Subcutaneous abdominal adipose tissue (tissue), 5 donors: ENCODE data around the gene DEPDC4.
"Not testable (repeated sequence)": the region's sequence is repeated elsewhere in the genome, so short reads cannot be mapped to it uniquely, and the experiment has no call there.

Source experiments
- H3K27ac ChIP-seq: one replicate; pipeline ENCODE4 v1.7.0; 2013; ENCODE audit warnings: low read depth, mild to moderate bottlenecking, inconsistent platforms, low read length, moderate library complexity
- H3K27me3 ChIP-seq, 5 donors: one replicate each; pipeline ENCODE4 v1.7.0; 2013; ENCODE audit warnings: low read length in 5 of 5, inconsistent platforms in 1 of 5; ENCODE audit not compliant: control insufficient read depth in 5 of 5, insufficient read depth in 4 of 5
- H3K36me3 ChIP-seq, 5 donors: one replicate each; pipeline ENCODE4 v1.7.0; 2013; ENCODE audit warnings: low read length in 5 of 5; ENCODE audit not compliant: control insufficient read depth in 5 of 5, insufficient read depth in 5 of 5
- H3K4me1 ChIP-seq, 5 donors: one replicate each; pipeline ENCODE4 v1.7.0; 2013; ENCODE audit warnings: low read length in 5 of 5, mild to moderate bottlenecking in 3 of 5, moderate library complexity in 1 of 5; ENCODE audit not compliant: control insufficient read depth in 5 of 5, insufficient read depth in 5 of 5
- H3K4me3 ChIP-seq, 5 donors: one replicate each; pipeline ENCODE4 v1.7.0; 2013; ENCODE audit warnings: low read length in 5 of 5, low read depth in 1 of 5
- H3K9ac ChIP-seq, 5 donors: one replicate each; pipeline ENCODE4 v1.7.0; 2013; ENCODE audit warnings: low read length in 5 of 5, mild to moderate bottlenecking in 4 of 5, moderate library complexity in 3 of 5
- H3K9me3 ChIP-seq, 5 donors: one replicate each; pipeline ENCODE4 v1.7.0; 2013; ENCODE audit warnings: low read length in 5 of 5; ENCODE audit not compliant: control insufficient read depth in 5 of 5
- donor health status: healthy.
- donor health status: healthy.
- donor health status: healthy.
- donor health status: healthy.
- donor health status: healthy.

DEPDC4 gene

GRCh38 chr12:100266835-100267602 lies at the start of gene DEPDC4, which contains the start of gene SCYL2:
Gene DEPDC4 (minus strand): TSS chr12:100267079. CDS start chr12:100267076, 3 bp downstream.
Gene SCYL2 (plus strand): TSS chr12:100267177. CDS start chr12:100282971, 15,794 bp downstream.
- peak within 1 kb of the TSS; percentile 88 to 97 (median 92) for H3K4me3 ChIP-seq
- no peaks in the 10 kb centered on the region for H3K27me3 ChIP-seq
- H3K9ac ChIP-seq = peak within 1 kb of the TSS; percentile 92 to 99 (median 98)
- no peaks in the 10 kb centered on the region for H3K9me3 ChIP-seq
- H3K27ac ChIP-seq = peak within 1 kb of the TSS; percentile 96
- H3K4me1 ChIP-seq = peaks cover 8 to 30% (median 26%) of the 10 kb centered on the region in 5 donors
- no peaks in the 10 kb centered on the region for H3K36me3 ChIP-seq

DNA sequence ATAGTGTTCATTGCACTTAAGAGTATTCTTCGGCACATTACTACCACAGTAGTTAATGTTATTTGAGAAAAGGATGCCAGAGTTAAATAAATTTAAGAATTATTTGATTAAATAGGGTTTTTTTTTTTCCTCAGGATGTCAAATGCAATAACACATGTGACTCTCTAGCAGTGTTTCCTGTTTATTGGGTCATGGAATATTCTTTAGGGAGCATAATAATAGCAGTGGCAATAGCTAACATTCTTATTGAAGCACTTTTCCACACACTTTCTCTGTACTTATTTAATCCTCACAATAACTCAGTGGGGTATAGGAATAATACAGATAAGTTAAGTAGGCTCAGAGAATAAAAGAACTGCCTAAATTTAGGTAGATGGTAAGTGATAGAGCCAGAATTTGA lies 44.4 kb upstream of the DEPDC4 start:
- Histone ChIP-seq H3K9me3 (no peaks in the 10 kb centered on the region), H3K36me3 (peaks cover 16 to 38% (median 32%) of the 10 kb centered on the region in 5 donors), H3K27me3 (no peaks in the 10 kb centered on the region), H3K4me3 (no peak overlapping the region), H3K4me1 (peaks cover 0 to 9% (median 0%) of the 10 kb centered on the region in 5 donors), H3K27ac (peak overlapping the region; percentile 38), H3K9ac (peak overlapping the region in 1 of 5 donors; percentile 11)

GRCh38 chr12:100308138-100308537 lies 41.3 kb upstream of the DEPDC4 start:
- H3K9ac ChIP-seq = not testable (repeated sequence)

DNA sequence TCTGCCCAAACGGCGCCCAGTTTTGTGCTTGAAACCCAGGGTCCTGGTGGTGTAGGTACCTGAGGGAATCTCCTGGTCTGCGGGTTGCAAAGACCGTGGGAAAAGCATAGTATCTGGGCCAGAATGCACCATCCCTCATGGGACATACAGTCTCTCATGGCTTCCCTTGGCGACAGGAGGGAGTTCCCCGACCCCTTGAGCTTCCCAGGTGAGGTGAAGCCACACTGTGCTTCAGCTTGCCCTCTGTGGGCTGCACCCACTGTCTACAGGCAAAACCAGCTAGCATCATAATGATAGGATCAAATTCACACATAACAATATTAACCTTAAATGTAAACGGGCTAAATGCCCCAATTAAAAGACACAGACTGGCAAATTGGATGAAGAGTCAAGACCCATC lies 37.5 kb upstream of the DEPDC4 start:
- H3K27me3 ChIP-seq, H3K4me1 ChIP-seq: not testable (repeated sequence)
- peaks cover 13 to 32% (median 21%) of the 10 kb centered on the region in 5 donors for H3K36me3 ChIP-seq

More at GRCh38 chr12:100308138-100308537, 41.3 kb upstream of the DEPDC4 start:
- not testable (repeated sequence) for H3K4me1 ChIP-seq, H3K9me3 ChIP-seq, H3K27ac ChIP-seq, H3K27me3 ChIP-seq, H3K4me3 ChIP-seq
- peaks cover 10 to 25% (median 16%) of the 10 kb centered on the region in 5 donors for H3K36me3 ChIP-seq

GRCh38 chr12:100303831-100304230 lies 37.0 kb upstream of the DEPDC4 start:
- H3K4me3 ChIP-seq = no peak overlapping the region
- H3K27me3 ChIP-seq = no peaks in the 10 kb centered on the region
- H3K9ac ChIP-seq = no peak overlapping the region
- H3K27ac ChIP-seq = no peak overlapping the region
- H3K36me3 ChIP-seq = peaks cover 14 to 37% (median 23%) of the 10 kb centered on the region in 5 donors
- H3K4me1 ChIP-seq = no peaks in the 10 kb centered on the region
- H3K9me3 ChIP-seq = peaks cover 0 to 2% (median 0%) of the 10 kb centered on the region in 5 donors

More for the DNA sequence above, 37.5 kb upstream of the DEPDC4 start:
- H3K4me3 ChIP-seq, H3K9me3 ChIP-seq, H3K9ac ChIP-seq, H3K27ac ChIP-seq: not testable (repeated sequence)

DNA sequence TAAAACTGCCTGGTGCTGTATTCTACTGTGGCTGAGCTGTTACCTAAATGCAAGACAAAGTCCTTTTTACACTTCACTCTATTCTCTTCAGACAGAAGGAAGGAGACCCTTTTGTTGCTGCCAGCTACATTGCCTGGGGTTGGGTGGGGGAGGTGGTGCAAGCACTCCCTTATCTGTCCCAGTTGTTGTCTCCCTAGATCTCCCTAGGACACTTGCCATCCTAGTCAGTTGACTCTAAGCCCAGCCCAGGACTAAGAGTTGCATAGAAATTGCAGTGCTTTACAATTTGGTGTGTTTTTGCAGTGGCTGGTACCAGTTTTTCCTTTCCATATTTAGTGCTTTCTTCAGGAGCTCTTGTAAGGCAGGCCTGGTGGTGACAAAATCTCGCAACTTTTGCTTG lies 35.2 kb upstream of the DEPDC4 start:
- H3K4me3 ChIP-seq = no peak overlapping the region
- H3K27ac ChIP-seq = no peak overlapping the region
- H3K27me3 ChIP-seq = no peaks in the 10 kb centered on the region
- H3K4me1 ChIP-seq = no peaks in the 10 kb centered on the region
- no peak overlapping the region for H3K9ac ChIP-seq
- H3K9me3 ChIP-seq = peaks cover 0 to 2% (median 0%) of the 10 kb centered on the region in 5 donors
- H3K36me3 ChIP-seq = peaks cover 14 to 44% (median 23%) of the 10 kb centered on the region in 5 donors

DNA sequence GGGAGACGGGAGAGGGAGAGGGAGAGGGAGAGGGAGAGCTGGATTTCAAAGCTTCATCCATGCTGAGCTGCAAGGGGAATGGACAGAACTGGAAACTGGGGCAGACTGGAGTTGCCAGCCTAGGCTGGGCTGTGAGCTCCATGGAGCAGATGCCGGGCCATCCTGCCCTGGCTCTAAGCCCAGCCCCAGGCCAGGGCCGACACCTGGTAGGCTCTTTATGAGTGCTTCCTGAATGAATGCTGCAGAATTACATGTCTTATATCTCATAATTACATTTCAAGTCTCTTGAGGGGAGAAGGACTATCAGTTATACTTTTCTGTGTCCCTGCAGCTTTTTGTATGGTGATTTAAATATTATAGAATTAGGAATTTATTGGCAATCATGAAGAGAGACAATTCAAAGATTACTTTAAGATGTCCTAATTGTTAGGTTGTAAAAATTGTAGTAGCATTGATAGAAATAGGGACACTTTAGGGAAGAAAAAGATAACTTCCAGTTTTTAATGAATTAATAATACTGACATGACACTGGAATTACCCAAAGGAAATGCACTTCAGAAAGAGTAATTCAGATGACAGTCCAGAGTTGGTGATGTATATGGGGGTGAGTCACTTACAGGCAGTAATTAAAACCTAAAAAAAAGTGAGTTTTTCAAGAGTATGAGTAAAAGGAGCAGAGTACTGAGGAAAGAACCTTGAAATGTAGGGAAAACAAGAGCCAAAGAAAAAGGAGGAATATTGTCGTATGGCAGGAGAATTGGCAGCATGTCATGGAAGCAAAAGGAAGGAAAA lies 29.1 kb upstream of the DEPDC4 start:
- no peak overlapping the region for H3K4me3 ChIP-seq
- H3K9me3 ChIP-seq = peaks cover 0 to 2% (median 0%) of the 10 kb centered on the region in 5 donors
- no peaks in the 10 kb centered on the region for H3K4me1 ChIP-seq
- no peaks in the 10 kb centered on the region for H3K27me3 ChIP-seq
- H3K36me3 ChIP-seq = peaks cover 9 to 38% (median 21%) of the 10 kb centered on the region in 5 donors
- no peak overlapping the region for H3K9ac ChIP-seq
- H3K27ac ChIP-seq = no peak overlapping the region

DNA sequence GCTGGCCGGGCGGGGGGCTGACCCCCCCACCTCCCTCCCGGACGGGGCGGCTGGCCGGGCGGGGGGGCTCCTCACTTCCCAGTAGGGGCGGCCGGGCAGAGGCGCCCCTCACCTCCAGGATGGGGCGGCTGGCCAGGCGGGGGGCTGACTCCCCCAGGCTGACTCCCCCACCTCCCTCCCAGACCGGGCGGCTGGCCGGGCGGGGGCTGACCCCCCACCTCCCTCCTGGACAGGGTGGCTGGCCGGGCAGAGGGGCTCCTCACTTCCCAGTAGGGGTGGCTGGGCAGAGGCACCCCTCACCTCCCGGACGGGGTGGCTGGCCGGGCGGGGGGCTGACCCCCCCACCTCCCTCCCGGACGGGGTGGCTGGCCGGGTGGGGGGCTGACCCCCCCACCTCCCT lies 27.5 kb upstream of the DEPDC4 start:
- H3K27ac ChIP-seq, H3K4me3 ChIP-seq, H3K9ac ChIP-seq, H3K27me3 ChIP-seq, H3K4me1 ChIP-seq, H3K9me3 ChIP-seq: not testable (repeated sequence)
- H3K36me3 ChIP-seq = peaks cover 8 to 32% (median 16%) of the 10 kb centered on the region in 5 donors

GRCh38 chr12:100293017-100293416 lies 26.1 kb upstream of the DEPDC4 start:
- H3K4me3 ChIP-seq = no peak overlapping the region
- H3K9ac ChIP-seq = no peak overlapping the region
- no peaks in the 10 kb centered on the region for H3K4me1 ChIP-seq
- no peaks in the 10 kb centered on the region for H3K9me3 ChIP-seq
- H3K36me3 ChIP-seq = peaks cover 6 to 21% (median 11%) of the 10 kb centered on the region in 5 donors
- no peaks in the 10 kb centered on the region for H3K27me3 ChIP-seq
- no peak overlapping the region for H3K27ac ChIP-seq

DNA sequence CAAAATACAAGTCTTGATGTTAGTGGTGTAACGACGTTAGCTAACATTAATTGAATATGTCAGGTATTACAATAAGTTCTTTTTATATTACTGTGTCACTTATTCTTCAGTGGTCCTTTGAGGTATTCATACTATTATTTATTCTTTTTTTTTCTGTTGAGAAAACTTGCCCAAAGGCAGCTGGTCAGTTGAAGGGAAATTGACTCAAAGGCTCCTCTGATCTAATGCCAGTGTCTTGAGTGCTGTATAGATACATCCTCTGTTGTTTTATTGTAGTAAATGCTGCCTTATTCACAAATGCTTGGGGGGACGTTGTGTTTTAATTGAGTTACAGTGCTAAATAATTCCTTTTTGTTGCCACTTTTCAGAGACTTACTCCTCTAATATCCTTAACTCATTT lies 23.1 kb upstream of the DEPDC4 start:
- no peaks in the 10 kb centered on the region for H3K9me3 ChIP-seq
- H3K27me3 ChIP-seq = no peaks in the 10 kb centered on the region
- peaks cover 6 to 21% (median 15%) of the 10 kb centered on the region in 5 donors for H3K36me3 ChIP-seq
- H3K4me1 ChIP-seq = no peaks in the 10 kb centered on the region
- H3K27ac ChIP-seq = no peak overlapping the region
- H3K9ac ChIP-seq = no peak overlapping the region
- H3K4me3 ChIP-seq = no peak overlapping the region
